ENCODE data around the gene RTP2.

- TF ChIP-seq EZH2phosphoT487 (IDR thresholded peaks at IDR 0.05; ENCODE audit: low read length) (no peak), EZH2 (optimal IDR thresholded peaks at IDR 0.05; ENCODE audit: low read depth, low read length) (no peak)
- TF ChIP-seq, protein P1, sequence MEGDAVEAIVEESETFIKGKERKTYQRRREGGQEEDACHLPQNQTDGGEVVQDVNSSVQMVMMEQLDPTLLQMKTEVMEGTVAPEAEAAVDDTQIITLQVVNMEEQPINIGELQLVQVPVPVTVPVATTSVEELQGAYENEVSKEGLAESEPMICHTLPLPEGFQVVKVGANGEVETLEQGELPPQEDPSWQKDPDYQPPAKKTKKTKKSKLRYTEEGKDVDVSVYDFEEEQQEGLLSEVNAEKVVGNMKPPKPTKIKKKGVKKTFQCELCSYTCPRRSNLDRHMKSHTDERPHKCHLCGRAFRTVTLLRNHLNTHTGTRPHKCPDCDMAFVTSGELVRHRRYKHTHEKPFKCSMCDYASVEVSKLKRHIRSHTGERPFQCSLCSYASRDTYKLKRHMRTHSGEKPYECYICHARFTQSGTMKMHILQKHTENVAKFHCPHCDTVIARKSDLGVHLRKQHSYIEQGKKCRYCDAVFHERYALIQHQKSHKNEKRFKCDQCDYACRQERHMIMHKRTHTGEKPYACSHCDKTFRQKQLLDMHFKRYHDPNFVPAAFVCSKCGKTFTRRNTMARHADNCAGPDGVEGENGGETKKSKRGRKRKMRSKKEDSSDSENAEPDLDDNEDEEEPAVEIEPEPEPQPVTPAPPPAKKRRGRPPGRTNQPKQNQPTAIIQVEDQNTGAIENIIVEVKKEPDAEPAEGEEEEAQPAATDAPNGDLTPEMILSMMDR (IDR thresholded peaks at IDR 0.05; ENCODE audit: low read length) = no peak
Observed at GRCh38 chr3:187677604-187678003, 24.8 kb downstream of the RTP2 start.

Measured in MM.1S (cell line).